GM18870 (cell line): Measurements from ENCODE around the gene FUT4.
"Not testable (repeated sequence)": the region's sequence is repeated elsewhere in the genome, so short reads cannot be mapped to it uniquely, and the experiment has no call there.

ENCODE experiments used
- ATAC-seq: cut with Tn5 transposase; IDR thresholded peaks from one replicate; pipeline ENCODE4 v1.9.1; 2021; ENCODE audit warnings: moderate library complexity; ENCODE audit not compliant: unreplicated experiment

Gene FUT4

DNA sequence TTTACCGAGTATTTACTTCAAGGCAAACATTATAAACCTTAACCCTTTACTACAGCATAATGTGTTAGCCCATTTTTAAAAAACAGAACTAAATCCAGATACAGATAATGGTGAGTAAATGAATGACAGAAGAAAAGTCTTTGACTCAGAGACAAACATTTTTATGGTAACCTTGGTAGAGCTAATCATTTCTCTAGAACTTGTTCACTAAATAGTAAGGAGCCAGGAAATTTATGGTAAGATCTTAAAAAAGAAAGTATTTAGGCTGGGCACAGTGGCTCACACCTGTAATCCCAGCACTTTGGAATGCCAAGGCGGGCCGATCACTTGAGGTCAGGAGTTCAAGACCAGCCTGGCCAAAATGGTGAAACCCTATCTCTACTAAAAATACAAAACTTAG lies 11.5 kb upstream of the FUT4 start:
- no peak for ATAC-seq

DNA sequence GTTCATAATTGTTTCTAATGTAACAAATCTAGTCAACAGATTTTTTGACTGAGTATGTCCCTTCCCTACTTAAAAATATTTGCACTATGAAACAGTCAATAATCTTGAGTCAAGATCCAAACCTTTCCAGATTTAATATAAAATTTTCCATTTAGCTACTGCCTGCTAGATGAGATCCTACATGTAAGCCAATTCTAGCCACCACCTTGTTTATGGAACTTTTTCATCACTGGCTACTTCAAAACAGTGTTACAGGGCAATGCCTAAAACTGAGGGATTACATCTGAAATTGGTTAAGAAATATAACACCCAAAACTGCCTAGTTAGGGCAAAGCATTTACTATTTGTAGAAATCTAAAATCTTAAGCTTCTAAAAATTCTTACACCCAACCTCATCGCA lies 10.5 kb upstream of the FUT4 start:
- ATAC-seq: no peak

DNA sequence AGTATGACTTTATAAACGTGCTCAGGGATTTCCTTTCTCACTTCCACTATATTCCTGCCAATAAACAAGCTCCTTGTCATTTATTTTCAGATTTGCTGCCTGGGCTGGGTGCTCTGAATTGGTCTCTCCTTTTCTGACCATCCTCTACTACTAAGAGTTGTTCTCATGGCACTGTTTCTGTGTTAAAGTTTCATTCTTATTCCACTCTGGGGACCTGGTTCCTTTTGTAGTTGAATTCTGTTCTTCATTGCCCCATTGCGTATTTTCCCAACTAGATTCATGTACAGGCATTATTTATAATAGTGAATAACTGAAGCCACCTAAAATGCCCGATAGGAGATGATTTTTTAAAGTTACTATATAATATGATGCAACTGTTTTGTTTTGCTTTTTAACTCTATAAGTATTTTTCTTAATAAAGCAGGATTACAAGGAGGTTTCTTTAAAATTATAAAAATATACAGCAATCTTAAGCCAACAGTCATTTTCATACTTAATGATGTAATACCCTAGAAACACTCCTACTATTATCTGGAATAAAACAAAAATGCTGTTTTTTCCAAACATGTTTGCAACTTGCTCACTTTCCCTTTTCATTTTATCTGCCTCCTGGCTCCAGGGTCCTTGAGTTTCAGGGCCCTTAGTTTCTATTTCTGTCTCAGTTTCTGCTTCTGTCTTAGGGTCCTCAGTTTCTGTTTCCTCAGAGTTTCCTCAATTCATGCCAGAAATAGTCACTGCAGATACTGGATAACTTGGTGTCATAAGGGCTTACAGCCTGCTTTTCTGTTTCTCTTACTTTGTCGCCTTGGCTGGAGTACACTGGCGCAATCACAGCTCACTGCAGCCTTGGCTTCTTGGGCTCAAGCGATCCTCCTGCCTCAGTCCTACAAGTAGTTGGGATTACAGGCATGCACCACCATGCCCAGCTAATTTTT lies 9.8 kb upstream of the FUT4 start:
- ATAC-seq: no peak

DNA sequence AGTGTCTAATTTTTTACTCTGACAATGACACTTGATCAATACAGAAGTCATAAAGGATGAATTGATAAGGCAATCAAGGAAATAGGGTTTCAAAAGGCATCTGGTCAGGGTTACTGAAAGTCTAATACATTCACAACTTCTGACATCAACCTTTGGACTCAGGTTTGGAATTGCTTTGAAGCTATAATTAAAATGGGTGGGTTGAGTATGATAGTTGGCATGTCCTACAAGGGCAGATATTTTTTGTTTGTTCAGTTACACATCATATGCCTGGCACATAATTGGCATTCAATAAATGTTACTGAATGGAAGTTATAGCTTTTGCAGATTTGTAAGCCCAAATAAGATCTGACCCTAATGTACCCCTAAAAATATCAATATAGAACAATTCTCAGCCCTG lies 7.3 kb upstream of the FUT4 start:
- no peak for ATAC-seq

DNA sequence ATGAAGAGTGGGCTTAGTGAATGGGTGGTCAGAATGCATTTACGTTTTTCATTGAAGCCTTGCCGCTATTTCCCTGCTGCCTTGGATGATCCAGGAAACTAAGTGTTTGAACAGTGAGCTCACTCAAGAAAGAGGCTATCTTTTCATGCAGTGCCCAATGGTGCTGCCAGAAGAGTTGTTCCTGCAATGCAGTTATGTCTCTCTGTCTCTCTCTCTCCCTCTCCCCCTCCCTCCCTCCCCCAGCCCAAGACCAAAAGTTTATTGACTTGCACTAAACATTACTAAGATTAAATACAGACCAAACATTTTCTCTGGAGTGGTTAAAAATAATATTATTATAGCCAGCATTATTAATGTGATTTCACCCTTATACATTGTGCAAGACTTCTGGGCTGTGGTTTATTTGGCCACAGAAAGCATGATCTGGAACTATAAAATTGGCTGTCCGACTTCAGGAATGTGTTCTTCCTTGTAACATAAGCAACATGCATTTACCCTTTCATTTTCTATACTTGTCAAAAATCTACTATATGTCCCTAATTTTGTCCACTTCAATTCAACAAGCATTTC lies 6.6 kb upstream of the FUT4 start:
- no peak for ATAC-seq

DNA sequence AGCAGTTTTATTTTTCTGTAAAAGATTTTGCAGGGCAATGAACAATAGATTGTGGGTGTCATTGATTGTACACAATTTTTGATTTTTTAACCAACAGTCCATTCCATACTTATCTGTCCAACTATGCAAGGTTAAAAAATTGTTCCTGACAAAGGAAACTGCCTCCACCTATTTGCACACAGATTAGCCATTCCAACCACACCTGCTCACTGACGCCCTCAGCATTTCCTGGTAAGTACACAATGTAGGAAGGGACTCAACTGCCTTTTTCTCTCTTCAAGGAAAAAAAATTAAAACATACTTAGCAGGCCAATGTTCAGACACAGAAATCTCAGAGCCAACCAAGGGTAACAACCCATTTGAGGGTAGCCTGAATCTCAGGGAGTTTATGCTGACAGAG lies 4.3 kb upstream of the FUT4 start:
- no peak for ATAC-seq

DNA sequence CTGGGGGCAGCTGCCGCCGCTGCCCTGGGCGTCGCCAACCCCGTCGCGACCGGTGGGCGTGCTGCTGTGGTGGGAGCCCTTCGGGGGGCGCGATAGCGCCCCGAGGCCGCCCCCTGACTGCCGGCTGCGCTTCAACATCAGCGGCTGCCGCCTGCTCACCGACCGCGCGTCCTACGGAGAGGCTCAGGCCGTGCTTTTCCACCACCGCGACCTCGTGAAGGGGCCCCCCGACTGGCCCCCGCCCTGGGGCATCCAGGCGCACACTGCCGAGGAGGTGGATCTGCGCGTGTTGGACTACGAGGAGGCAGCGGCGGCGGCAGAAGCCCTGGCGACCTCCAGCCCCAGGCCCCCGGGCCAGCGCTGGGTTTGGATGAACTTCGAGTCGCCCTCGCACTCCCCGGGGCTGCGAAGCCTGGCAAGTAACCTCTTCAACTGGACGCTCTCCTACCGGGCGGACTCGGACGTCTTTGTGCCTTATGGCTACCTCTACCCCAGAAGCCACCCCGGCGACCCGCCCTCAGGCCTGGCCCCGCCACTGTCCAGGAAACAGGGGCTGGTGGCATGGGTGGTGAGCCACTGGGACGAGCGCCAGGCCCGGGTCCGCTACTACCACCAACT lies 1.0 kb downstream of the FUT4 start:
- no peak for ATAC-seq

DNA sequence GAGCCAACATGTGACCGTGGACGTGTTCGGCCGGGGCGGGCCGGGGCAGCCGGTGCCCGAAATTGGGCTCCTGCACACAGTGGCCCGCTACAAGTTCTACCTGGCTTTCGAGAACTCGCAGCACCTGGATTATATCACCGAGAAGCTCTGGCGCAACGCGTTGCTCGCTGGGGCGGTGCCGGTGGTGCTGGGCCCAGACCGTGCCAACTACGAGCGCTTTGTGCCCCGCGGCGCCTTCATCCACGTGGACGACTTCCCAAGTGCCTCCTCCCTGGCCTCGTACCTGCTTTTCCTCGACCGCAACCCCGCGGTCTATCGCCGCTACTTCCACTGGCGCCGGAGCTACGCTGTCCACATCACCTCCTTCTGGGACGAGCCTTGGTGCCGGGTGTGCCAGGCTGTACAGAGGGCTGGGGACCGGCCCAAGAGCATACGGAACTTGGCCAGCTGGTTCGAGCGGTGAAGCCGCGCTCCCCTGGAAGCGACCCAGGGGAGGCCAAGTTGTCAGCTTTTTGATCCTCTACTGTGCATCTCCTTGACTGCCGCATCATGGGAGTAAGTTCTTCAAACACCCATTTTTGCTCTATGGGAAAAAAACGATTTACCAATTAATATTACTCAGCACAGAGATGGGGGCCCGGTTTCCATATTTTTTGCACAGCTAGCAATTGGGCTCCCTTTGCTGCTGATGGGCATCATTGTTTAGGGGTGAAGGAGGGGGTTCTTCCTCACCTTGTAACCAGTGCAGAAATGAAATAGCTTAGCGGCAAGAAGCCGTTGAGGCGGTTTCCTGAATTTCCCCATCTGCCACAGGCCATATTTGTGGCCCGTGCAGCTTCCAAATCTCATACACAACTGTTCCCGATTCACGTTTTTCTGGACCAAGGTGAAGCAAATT lies 1.8 kb downstream of the FUT4 start:
- ATAC-seq: no peak

DNA sequence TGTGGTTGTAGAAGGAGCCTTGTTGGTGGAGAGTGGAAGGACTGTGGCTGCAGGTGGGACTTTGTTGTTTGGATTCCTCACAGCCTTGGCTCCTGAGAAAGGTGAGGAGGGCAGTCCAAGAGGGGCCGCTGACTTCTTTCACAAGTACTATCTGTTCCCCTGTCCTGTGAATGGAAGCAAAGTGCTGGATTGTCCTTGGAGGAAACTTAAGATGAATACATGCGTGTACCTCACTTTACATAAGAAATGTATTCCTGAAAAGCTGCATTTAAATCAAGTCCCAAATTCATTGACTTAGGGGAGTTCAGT lies 2.4 kb downstream of the FUT4 start:
- ATAC-seq: no peak

DNA sequence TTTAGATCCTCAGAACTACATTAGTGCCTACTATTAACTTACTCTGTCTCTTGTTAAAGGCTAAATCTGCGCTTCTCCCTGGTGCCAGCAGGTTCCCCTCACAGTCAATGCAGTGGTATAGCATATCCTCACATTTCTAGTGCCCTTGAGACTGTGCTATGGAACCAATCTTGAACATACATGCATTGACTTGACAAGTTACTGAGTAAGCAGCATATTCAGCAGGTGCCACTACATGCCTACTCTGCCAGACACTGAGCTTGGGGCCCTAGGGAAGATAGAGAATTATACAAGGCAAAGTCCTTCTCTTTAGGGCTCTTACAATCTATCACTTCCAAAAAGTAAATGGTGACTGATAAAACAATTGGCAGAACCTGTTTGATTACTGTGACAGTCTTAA lies 3.2 kb downstream of the FUT4 start:
- peak; percentile 22 for ATAC-seq

DNA sequence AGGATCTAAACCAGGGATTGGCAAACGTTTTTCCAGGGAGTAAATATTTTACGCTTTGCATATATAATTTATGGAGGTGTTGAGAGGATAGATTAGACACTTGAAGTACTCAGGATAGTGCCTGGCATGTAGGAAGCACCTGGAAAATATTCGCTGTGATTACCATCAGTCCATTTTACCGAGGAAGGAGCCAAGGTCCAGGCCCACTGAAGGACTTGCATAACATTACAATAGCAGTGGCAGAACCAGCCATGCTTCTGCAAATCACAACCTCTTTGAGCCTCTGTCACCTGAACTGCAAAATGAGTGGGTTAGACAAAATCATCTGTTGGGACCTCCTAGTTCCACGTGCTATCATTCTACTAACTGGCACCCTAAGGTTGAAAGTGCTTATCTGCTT lies 5.4 kb downstream of the FUT4 start:
- ATAC-seq: no peak

DNA sequence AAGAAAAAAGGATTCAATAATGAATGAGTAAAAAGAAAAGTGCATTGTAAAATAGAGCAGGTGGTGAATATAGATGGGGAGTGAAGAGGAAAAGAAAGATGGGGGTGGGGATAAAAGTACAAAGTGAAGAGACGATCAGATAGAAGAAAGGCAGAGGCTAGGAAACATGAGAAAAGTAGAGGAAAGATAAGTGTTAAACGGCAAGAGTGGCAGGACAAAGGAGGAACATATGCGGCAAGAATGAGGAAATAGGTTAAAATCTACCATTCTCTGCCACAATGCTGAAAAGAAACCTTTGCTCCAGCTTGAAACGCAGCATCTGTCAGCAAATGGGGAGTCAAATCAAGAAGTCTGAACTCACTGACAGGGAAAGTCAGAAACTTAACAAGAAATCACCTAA lies 6.8 kb downstream of the FUT4 start:
- peak; percentile 37 for ATAC-seq

DNA sequence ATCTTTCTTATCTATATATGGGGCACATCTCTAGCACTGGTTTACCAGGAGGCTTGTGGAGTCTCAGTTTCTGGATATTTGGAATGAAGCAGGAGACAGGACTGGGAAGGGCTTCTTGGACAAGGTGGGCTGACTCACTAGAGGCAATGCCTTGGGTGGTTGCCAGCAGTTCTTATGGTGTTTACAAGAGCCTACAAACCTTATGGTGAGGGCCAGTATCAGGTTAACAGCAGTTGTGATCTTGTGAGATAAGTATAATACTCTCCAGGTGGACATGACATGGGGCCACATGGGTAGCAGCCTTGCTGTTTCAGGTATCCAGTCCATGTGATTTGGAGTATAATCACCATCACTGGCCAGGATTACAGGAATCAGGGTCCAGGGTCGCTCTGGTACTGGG lies 10.2 kb downstream of the FUT4 start:
- no peak for ATAC-seq

DNA sequence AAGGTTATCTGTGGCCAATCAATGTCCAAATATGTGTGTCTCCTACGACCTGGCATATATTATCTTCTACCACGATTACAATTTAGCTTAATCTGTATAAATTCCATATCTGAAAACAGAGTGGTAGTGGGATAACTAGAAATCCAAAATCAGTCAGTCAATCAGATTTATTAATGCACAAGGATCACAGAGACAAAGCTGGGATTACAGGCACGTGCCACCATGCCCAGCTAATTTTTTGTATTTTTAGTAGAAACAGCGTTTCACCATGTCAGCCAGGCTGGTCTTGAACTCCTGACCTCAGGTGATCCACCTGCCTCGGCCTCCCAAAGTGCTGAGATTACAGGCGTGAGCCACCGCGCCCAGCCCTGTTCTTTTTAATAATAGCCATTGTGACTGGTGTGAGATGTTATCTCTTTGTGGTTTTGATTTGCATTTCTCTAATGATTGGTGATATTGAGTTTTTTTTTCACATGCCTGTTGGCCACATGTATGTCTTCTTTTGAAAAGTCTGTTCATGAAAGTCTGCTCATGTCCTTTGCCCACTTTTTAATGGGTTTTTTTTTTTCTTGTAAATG lies 12.1 kb downstream of the FUT4 start:
- not testable (repeated sequence) for ATAC-seq

DNA sequence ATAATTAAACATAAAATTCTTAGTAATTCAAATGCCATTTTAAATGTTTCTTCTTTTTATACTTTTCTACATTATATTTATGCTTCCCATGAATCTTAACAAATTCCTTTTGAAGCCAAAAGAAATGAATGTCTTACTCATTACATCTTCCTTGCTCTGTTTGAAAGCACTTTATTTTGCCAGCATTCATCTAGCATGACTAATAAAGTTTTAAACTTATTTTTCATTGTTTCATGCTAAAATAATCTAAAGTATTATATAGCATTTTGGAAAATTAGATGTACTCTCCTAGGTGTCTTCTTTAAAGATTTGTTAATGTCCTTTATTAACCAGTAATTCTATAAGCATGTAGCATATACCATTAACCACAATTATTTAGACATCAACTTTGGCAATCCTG lies 13.7 kb downstream of the FUT4 start:
- ATAC-seq: no peak

DNA sequence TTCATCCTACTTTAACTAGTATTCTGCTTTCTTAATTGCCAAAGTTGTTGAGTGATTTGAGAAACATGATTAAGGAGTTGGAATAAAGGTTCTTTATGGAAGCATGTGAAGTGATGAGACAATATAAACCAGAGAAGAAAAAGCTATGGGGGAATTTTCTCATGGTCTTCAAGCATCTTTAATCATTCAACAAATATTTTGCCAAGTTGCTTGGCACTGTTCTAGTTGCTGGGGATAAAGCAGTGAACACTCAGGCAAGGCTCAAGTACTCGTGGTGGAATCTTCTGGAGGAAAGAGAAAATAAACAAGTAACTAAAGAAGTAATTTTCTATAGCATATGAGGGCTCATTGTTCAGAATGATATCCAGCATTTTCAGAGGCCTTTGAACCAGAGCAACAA lies 14.3 kb downstream of the FUT4 start:
- no peak for ATAC-seq

DNA sequence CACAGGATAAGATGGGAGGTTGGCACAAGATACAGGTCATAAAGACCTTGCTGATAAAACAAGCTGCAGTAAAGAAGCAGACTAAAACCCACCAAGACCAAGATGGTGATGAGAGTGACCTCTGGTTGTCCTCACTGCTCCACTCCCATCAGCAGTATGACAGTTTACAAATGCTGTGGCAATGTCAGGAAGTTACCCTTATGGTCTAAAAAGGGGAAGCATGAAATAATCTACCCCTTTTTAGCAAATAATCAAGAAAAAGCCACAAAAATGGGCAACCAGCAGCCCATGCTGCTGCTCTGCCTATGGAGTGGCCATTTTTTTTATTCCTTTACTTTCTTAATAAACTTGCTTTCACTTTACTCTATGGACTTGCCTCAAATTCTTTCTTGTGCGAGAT lies 14.7 kb downstream of the FUT4 start:
- no peak for ATAC-seq

DNA sequence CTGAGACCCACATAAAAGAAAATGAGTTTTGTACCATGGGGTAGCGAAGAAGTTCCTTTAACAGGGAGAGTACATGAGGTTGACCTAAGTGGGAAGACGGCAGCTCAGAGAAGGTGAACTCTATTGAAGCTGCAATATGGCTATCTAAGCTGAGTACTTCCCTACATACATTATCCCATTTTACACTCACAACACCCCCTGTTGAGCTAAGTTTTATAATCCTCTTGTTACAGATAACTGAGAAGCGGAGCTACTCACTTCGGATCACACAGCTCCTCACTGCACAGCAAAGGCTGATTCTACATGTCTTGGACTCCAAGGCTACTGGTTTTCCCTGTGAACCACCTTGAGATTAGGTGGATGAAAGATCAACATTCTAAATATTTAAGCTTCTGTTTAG lies 15.2 kb downstream of the FUT4 start:
- ATAC-seq: no peak

DNA sequence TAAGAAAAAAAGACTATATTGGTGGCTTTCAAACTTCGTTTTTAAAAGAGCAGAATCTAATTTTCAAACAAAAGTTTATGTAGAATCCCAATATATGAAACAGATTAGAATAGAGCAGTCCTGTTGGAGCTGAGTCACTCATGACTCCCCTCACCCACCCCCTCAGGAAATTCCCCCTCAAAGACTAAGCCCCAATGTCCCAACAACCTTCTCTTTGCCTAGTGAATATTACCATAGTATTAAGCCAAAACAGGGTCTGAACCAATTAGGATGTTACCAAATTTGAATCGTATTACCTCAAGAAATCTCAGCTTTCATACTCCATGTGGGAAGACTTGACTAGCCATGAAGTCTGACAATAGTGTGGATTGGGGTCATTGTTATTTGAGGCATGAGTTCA lies 15.6 kb downstream of the FUT4 start:
- no peak for ATAC-seq

DNA sequence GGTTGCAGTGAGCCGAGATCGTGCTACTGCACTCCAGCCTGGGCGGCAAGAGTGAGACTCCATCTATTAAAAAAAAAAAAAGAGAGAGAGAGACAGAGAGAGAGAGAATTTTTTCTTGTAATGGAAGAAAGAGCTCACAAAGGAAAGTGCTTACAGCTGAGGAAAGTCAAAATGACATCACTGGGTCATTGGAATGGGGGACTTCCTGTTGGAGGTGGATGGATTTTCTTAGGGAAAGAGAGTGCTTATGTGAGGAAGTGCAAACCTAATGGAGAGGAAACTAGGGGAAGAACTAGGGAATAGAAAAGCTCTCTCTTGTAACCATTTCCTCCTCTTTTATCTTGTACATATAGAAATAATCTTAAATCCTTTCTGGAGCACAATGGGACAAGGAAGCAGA lies 17.1 kb downstream of the FUT4 start:
- no peak for ATAC-seq

DNA sequence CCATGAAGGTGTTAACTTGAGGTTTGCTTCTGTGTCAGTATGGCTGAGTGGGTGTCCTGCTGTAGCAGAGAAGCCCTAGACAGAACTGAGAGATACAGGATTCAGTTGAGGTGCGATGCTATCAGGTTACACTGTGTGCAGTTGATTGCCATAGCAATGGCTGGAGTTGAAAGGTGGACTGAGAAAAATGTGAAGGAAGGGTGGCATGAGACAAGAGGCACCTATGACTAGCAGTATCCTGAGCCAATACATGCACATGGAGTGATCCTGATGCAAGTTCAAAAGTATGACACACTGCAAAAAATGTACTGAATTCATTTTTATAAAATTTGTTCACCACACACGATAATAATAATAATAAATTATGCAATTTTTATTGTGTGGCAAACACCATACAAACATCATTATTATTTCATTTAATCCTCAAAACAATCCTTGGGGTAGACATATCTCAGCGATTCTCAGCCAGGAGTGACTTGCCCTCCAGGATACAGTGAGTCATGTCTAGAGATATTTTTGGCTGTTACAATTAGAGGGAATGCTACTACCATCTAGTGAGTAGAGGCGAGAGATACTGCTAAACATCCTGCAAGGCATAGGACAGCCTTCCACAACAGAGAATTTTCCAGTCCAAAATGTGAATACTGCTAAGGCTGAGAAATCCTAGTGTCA lies 19.6 kb downstream of the FUT4 start:
- ATAC-seq: no peak
